Keratinocyte (primary cell): ENCODE measurements around the gene CCDC3. TPM values are rescaled to one million over a fixed set of nuclear protein-coding genes. Genes with fewer than 3 reads are reported as not detected.

Experiments
- DNase-seq: peaks from one replicate; pipeline ENCODE4 v3.0.0-alpha.2; 2011; ENCODE audit warnings: low read depth, missing footprints, low spot score
- FAIRE-seq: peaks from 2 replicates; lab custom pipeline; 2011; peaks lifted over from hg19 to GRCh38; lab: Jason Lieb, UNC
- H2AFZ ChIP-seq: 2 replicates; pipeline ENCODE4 v1.6.0; 2012; ENCODE audit warnings: low read length, control low read depth, inconsistent platforms; ENCODE audit not compliant: control insufficient read depth
- H3K27ac ChIP-seq: 2 replicates; pipeline ENCODE4 v1.5.1; 2011; ENCODE audit warnings: low read length; ENCODE audit not compliant: control insufficient read depth, insufficient read depth
- H3K27me3 ChIP-seq: 3 replicates; pipeline ENCODE4 v1.6.0; 2011; ENCODE audit warnings: low read length; ENCODE audit not compliant: control insufficient read depth, insufficient read depth; ENCODE audit errors: extremely low read depth
- H3K36me3 ChIP-seq, 2 experiments: 2 replicates in 1 of 2; 3 replicates in 1 of 2; pipeline ENCODE4 v1.5.1; 2011; ENCODE audit warnings: low read length in 2 of 2, mild to moderate bottlenecking in 1 of 2; ENCODE audit not compliant: control insufficient read depth in 2 of 2, insufficient read depth in 2 of 2; ENCODE audit errors: extremely low read depth in 1 of 2
- H3K4me1 ChIP-seq: 3 replicates; pipeline ENCODE4 v1.5.1; 2011; ENCODE audit warnings: low read length; ENCODE audit not compliant: control insufficient read depth, insufficient read depth; ENCODE audit errors: extremely low read depth
- H3K4me2 ChIP-seq: 3 replicates; pipeline ENCODE4 v1.6.0; 2011; ENCODE audit warnings: low read depth, low read length; ENCODE audit not compliant: control insufficient read depth, insufficient read depth; ENCODE audit errors: extremely low read depth
- H3K4me3 ChIP-seq, 3 experiments: fragments of 200-600 bp in 1 of 3; sonication (generic) in 1 of 3; 2 replicates in 2 of 3; 3 replicates in 1 of 3; pipeline ENCODE4 v1.5.1; 2011 to 2016; ENCODE audit warnings: low read length in 3 of 3, mild to moderate bottlenecking in 3 of 3, control low read depth in 2 of 3, inconsistent platforms in 1 of 3, low read depth in 1 of 3, mixed read lengths in 1 of 3, mixed run types in 1 of 3, moderate library complexity in 1 of 3; ENCODE audit not compliant: control insufficient read depth in 2 of 3, insufficient read depth in 2 of 3; ENCODE audit errors: extremely low read depth in 1 of 3
- H3K79me2 ChIP-seq: 2 replicates; pipeline ENCODE4 v1.6.0; 2012; ENCODE audit warnings: low read length; ENCODE audit not compliant: control insufficient read depth, insufficient read depth
- H3K9ac ChIP-seq: 3 replicates; pipeline ENCODE4 v1.6.0; 2011; ENCODE audit warnings: low read length; ENCODE audit not compliant: control insufficient read depth, insufficient read depth; ENCODE audit errors: extremely low read depth
- H3K9me1 ChIP-seq: 3 replicates; pipeline ENCODE4 v1.6.0; 2011; ENCODE audit warnings: low read length; ENCODE audit not compliant: control insufficient read depth, insufficient read depth; ENCODE audit errors: extremely low read depth
- H3K9me3 ChIP-seq: 2 replicates; pipeline ENCODE4 v1.5.1; 2012; ENCODE audit warnings: low read depth, low read length; ENCODE audit not compliant: control insufficient read depth
- H4K20me1 ChIP-seq: 3 replicates; pipeline ENCODE4 v1.6.0; 2011; ENCODE audit warnings: low read length; ENCODE audit not compliant: control insufficient read depth, insufficient read depth; ENCODE audit errors: extremely low read depth
- CTCF ChIP-seq, 3 experiments: IDR thresholded peaks in 1 of 3; conservative IDR thresholded peaks in 1 of 3; optimal IDR thresholded peaks in 1 of 3; 2 replicates in 2 of 3; 3 replicates in 1 of 3; pipeline versions ENCODE3 to v1.5.1; 2011; ENCODE audit warnings: low read length in 3 of 3, mild to moderate bottlenecking in 3 of 3, moderate library complexity in 2 of 3, control low read depth in 1 of 3, inconsistent platforms in 1 of 3; ENCODE audit not compliant: insufficient read depth in 2 of 3; ENCODE audit errors: extremely low read depth in 1 of 3
- EZH2 ChIP-seq: IDR thresholded peaks from one replicate; pipeline ENCODE4 v1.6.1; 2012; ENCODE audit warnings: inconsistent platforms, mild to moderate bottlenecking, low read length, moderate library complexity
- dilution Hi-C: fragments of 300-500 bp; cut with MboI; formaldehyde crosslinking; loops from one replicate; pipeline ENCODE4 v1.7.0; 2020; ENCODE audit warnings: low sequenced_read_pairs; ENCODE audit not compliant: extremely low pct_ligation_motif_present
- polyA plus RNA-seq, 5 experiments: library from polyadenylated mRNA; depleted of rRNA in 3 of 5; stranded (reverse) in 3 of 5; stranded (forward) in 1 of 5; unstranded in 1 of 5; fragments of >200 nt; gene quantifications; 1 replicate in 1 of 5; 2 replicates in 3 of 5; 3 replicates in 1 of 5; pipeline versions ENCODE4 v1.2.1 to v1.2.3, GENCODE V29; 2011 to 2012; ENCODE audit warnings: missing spikeins in 2 of 5, low read depth in 1 of 5, low replicate concordance in 1 of 5

The CCDC3 gene
- polyA plus RNA-seq, 1 donor (not counting 4 experiments of a cell fraction or from before 2014, with no cell fraction given): 0.39 TPM

- H3K4me1 ChIP-seq: peaks cover 22% of the 10 kb centered on the region
- no peaks in the 10 kb centered on the region for H4K20me1 ChIP-seq
- H3K9me3 ChIP-seq: no peaks in the 10 kb centered on the region
- no peak overlapping the region for H3K9ac ChIP-seq
- peak overlapping the region; percentile 58 for H3K4me2 ChIP-seq
- peak overlapping the region; percentile 69 for H2AFZ ChIP-seq
- no peaks in the 10 kb centered on the region for H3K9me1 ChIP-seq
- no peaks in the 10 kb centered on the region for H3K27me3 ChIP-seq
- H3K4me3 ChIP-seq: no peak overlapping the region
- no peak for TF ChIP-seq CTCF (optimal IDR thresholded peaks at IDR 0.05 in 1 of 3, IDR thresholded peaks at IDR 0.05 in 1 of 3, conservative IDR thresholded peaks at IDR 0.05 in 1 of 3; ENCODE audit: extremely low read depth in 1 of 3, insufficient read depth in 2 of 3, low read length in 3 of 3)
- TF ChIP-seq EZH2: no peak
- H3K79me2 ChIP-seq: no peaks in the 10 kb centered on the region
- peak; percentile 69 for FAIRE-seq
- dilution Hi-C loops: no loop called here
- no peaks in the 10 kb centered on the region for H3K36me3 ChIP-seq
- no peak for DNase-seq
- H3K27ac ChIP-seq: peak overlapping the region; percentile 23
Observed at GRCh38 chr10:12950583-12951128, 50.9 kb downstream of the CCDC3 start.

GRCh38 chr10:12949248-12949647, 52.3 kb downstream of the CCDC3 start:
- Histone ChIP-seq H3K4me3 (no peak overlapping the region), H4K20me1 (no peaks in the 10 kb centered on the region), H3K9me1 (no peaks in the 10 kb centered on the region), H3K4me2 (no peak overlapping the region), H2AFZ (no peak overlapping the region), H3K9me3 (no peaks in the 10 kb centered on the region), H3K4me1 (peaks cover 13% of the 10 kb centered on the region), H3K79me2 (no peaks in the 10 kb centered on the region), H3K9ac (no peak overlapping the region), H3K27me3 (no peaks in the 10 kb centered on the region), H3K27ac (no peak overlapping the region), H3K36me3 (no peaks in the 10 kb centered on the region)
- TF ChIP-seq EZH2 (no peak), CTCF (optimal IDR thresholded peaks at IDR 0.05 in 1 of 3, IDR thresholded peaks at IDR 0.05 in 1 of 3, conservative IDR thresholded peaks at IDR 0.05 in 1 of 3; ENCODE audit: extremely low read depth in 1 of 3, insufficient read depth in 2 of 3, low read length in 3 of 3) (peak; percentile 32 to 58 (median 46))
- FAIRE-seq (peak; percentile 59), DNase-seq (no peak)
- dilution Hi-C loops: no loop called here
